T-cell (primary cell): ENCODE results near the gene HTRA2. TPM values are rescaled to one million over a fixed set of nuclear protein-coding genes. Genes with fewer than 3 reads are reported as not detected.

Experiments
- ATAC-seq, 4 experiments: fragments of 200-7000 bp in 3 of 4; fragments of 150-1000 bp in 1 of 4; cut with Tn5 transposase; replicated peaks in 1 of 4; 1 replicate in 3 of 4; 2 replicates in 1 of 4; pipeline ENCODE4 v1.10.0; 2021; ENCODE audit warnings: moderate library complexity in 3 of 4, mild to moderate bottlenecking in 2 of 4, moderate number of reproducible peaks in 1 of 4
- CTCF ChIA-PET, 2 donors: fragments of 300-600 bp; sonication (Branson Sonifier 250); formaldehyde crosslinking; loops; one replicate each; lab custom pipeline; 2022; ENCODE audit warnings: antibody characterized with exemption in 2 of 2; lab: Charles Lee
- POLR2A ChIA-PET, 2 donors: fragments of 300-600 bp; sonication (Branson Sonifier 250); formaldehyde crosslinking; loops; one replicate each; lab custom pipeline; 2022; ENCODE audit warnings: antibody characterized with exemption in 2 of 2; lab: Charles Lee
- DNase-seq, 35 experiments: peaks; one replicate each; pipeline versions ENCODE4 v3.0.0 to v3.0.0-alpha.2; 2013 to 2023
- H3K27ac ChIP-seq: one replicate; pipeline ENCODE4 v1.5.1; 2013; ENCODE audit warnings: low read length
- H3K27me3 ChIP-seq, 2 experiments: replicated peaks in 1 of 2; 1 replicate in 1 of 2; 2 replicates in 1 of 2; pipeline versions ENCODE4 v1.6.1 to v1.7.0; 2013; ENCODE audit warnings: low read length in 1 of 2, mixed read lengths in 1 of 2; ENCODE audit not compliant: control insufficient read depth in 2 of 2, insufficient read depth in 2 of 2; ENCODE audit errors: extremely low read depth in 1 of 2
- H3K36me3 ChIP-seq, 2 donors: 1 replicate in 1 of 2; 2 replicates in 1 of 2; pipeline versions ENCODE4 v1.6.1 to v1.7.0; 2013; ENCODE audit warnings: low read length in 1 of 2; ENCODE audit not compliant: control insufficient read depth in 2 of 2, insufficient read depth in 1 of 2; ENCODE audit errors: extremely low read depth in 1 of 2
- H3K4me1 ChIP-seq, 2 experiments: 1 replicate in 1 of 2; 2 replicates in 1 of 2; pipeline versions ENCODE4 v1.6.1 to v1.7.0; 2013; ENCODE audit warnings: low read length in 2 of 2, mixed read lengths in 1 of 2; ENCODE audit not compliant: insufficient read depth in 2 of 2, control insufficient read depth in 1 of 2; ENCODE audit errors: extremely low read depth in 1 of 2
- H3K4me3 ChIP-seq, 2 donors: 1 replicate in 1 of 2; 2 replicates in 1 of 2; pipeline versions ENCODE4 v1.5.1 to v1.7.0; 2013; ENCODE audit warnings: mild to moderate bottlenecking in 2 of 2, low read length in 1 of 2, moderate library complexity in 1 of 2; ENCODE audit not compliant: control insufficient read depth in 1 of 2; ENCODE audit errors: extremely low read depth in 1 of 2
- H3K9me3 ChIP-seq: 2 replicates; pipeline ENCODE4 v1.7.0; 2013
- H3K27ac Mint-ChIP-seq, 2 donors: one replicate each; pipeline ENCODE4 v1.8.0; 2020 to 2021; ENCODE audit warnings: mild to moderate bottlenecking in 2 of 2, mixed read lengths in 2 of 2
- H3K27me3 Mint-ChIP-seq, 2 donors: one replicate each; pipeline ENCODE4 v1.8.0; 2021 to 2022; ENCODE audit warnings: mixed read lengths in 2 of 2
- H3K36me3 Mint-ChIP-seq: one replicate; pipeline ENCODE4 v1.8.0; 2021; ENCODE audit warnings: mixed read lengths
- H3K4me1 Mint-ChIP-seq, 3 donors: one replicate each; pipeline ENCODE4 v1.8.0; 2020 to 2022; ENCODE audit warnings: mixed read lengths in 3 of 3, mild to moderate bottlenecking in 1 of 3
- H3K4me3 Mint-ChIP-seq, 3 donors: one replicate each; pipeline ENCODE4 v1.8.0; 2020 to 2022; ENCODE audit warnings: mild to moderate bottlenecking in 3 of 3, mixed read lengths in 3 of 3, moderate library complexity in 3 of 3
- H3K9me3 Mint-ChIP-seq, 3 donors: one replicate each; pipeline ENCODE4 v1.8.0; 2020 to 2022; ENCODE audit warnings: mixed read lengths in 3 of 3
- WGBS: methylation state at CpG from one replicate; pipeline ENCODE4 v1.1.5; 2013; ENCODE audit warnings: missing lambda C conversion rate; ENCODE audit not compliant: insufficient coverage; 5-methylcytosine and 5-hydroxymethylcytosine counted together
- total RNA-seq, 35 experiments: library from RNA in 6 of 35; stranded (reverse) in 6 of 35; fragments of 120-200 nt in 1 of 35; gene quantifications; one replicate each; pipeline versions ENCODE4 v1.2.1 to v1.2.4 and lab custom pipeline; 2013 to 2026

HTRA2 gene
- total RNA-seq, 5 donors from 2014 or later (not counting 1 experiment from before 2014, with no cell fraction given) = 25.1 to 45.2 (median 38.3) TPM

GRCh38 chr2:74576211-74576862 is 46.6 kb downstream of the HTRA2 start:
- ChIA-PET POLR2A (no interaction called here), CTCF (interaction anchor here in 1 of 2 donors (0.5 kb wide), 1 partner anchor 46 kb away, joined by 3 read pairs; no protein-coding TSS in a partner anchor)
- Histone ChIP-seq H3K4me1 (peaks cover 4 to 8% of the 10 kb centered on the region in 2 experiments), H3K27me3 (peaks cover 0 to 6% of the 10 kb centered on the region in 2 experiments), H3K4me3 (no peak overlapping the region), H3K9me3 (no peaks in the 10 kb centered on the region), H3K27ac (no peak overlapping the region), H3K36me3 (no peaks in the 10 kb centered on the region)
- DNase-seq (no peak), ATAC-seq (no peak)
- 100% methylated on average over 2 of the region's 7 CpGs for WGBS
- no peak overlapping the region for H3K27ac Mint-ChIP-seq
- no peaks in the 10 kb centered on the region for H3K9me3 Mint-ChIP-seq
- H3K4me1 Mint-ChIP-seq = peaks cover 13 to 16% (median 15%) of the 10 kb centered on the region in 3 donors
- no peak overlapping the region for H3K4me3 Mint-ChIP-seq
- H3K27me3 Mint-ChIP-seq = peaks cover 9 to 15% of the 10 kb centered on the region in 2 donors
- no peaks in the 10 kb centered on the region for H3K36me3 Mint-ChIP-seq

- H3K4me3 ChIP-seq = no peak overlapping the region
- H3K4me3 Mint-ChIP-seq = no peak overlapping the region
Measured at GRCh38 chr2:74576863-74577229, 47.1 kb downstream of the HTRA2 start.

GRCh38 chr2:74577448-74577847 is 47.7 kb downstream of the HTRA2 start:
- H3K4me1 ChIP-seq = peaks cover 4 to 8% of the 10 kb centered on the region in 2 experiments
- Mint-ChIP-seq H3K27ac (no peak overlapping the region), H3K9me3 (no peaks in the 10 kb centered on the region), H3K4me1 (peaks cover 13 to 16% (median 15%) of the 10 kb centered on the region in 3 donors), H3K27me3 (peaks cover 11 to 18% of the 10 kb centered on the region in 2 donors), H3K36me3 (no peaks in the 10 kb centered on the region), H3K4me3 (no peak overlapping the region)
- ChIA-PET CTCF (interaction anchor here in 1 of 2 donors (0.6 kb wide), 1 partner anchor 242 kb away, joined by 3 read pairs; no protein-coding TSS in a partner anchor), POLR2A (no interaction called here)
- WGBS = 44% methylated on average over 1 of the region's 2 CpGs
- DNase-seq (no peak), ATAC-seq (no peak)
- no peaks in the 10 kb centered on the region for H3K9me3 ChIP-seq
- H3K4me3 ChIP-seq = no peak overlapping the region
- H3K27me3 ChIP-seq = peaks cover 0 to 6% of the 10 kb centered on the region in 2 experiments
- H3K27ac ChIP-seq = no peak overlapping the region
- no peaks in the 10 kb centered on the region for H3K36me3 ChIP-seq

More at GRCh38 chr2:74576863-74577229, 47.1 kb downstream of the HTRA2 start:
- no CpG with 5 or more reads among the region's 1 CpG for WGBS
- no peaks in the 10 kb centered on the region for H3K9me3 ChIP-seq
- H3K36me3 Mint-ChIP-seq = no peaks in the 10 kb centered on the region
- H3K36me3 ChIP-seq = no peaks in the 10 kb centered on the region
- H3K27ac ChIP-seq = no peak overlapping the region
- H3K27me3 Mint-ChIP-seq = peaks cover 11 to 18% of the 10 kb centered on the region in 2 donors
- peaks cover 0 to 6% of the 10 kb centered on the region in 2 experiments for H3K27me3 ChIP-seq
- CTCF ChIA-PET = no interaction called here
- ATAC-seq (no peak), DNase-seq (no peak)
- no peaks in the 10 kb centered on the region for H3K9me3 Mint-ChIP-seq
- POLR2A ChIA-PET = no interaction called here
- peaks cover 13 to 16% (median 15%) of the 10 kb centered on the region in 3 donors for H3K4me1 Mint-ChIP-seq
- no peak overlapping the region for H3K27ac Mint-ChIP-seq
- peaks cover 4 to 8% of the 10 kb centered on the region in 2 experiments for H3K4me1 ChIP-seq

GRCh38 chr2:74578408-74578807 is 48.7 kb downstream of the HTRA2 start:
- Mint-ChIP-seq H3K27ac (no peak overlapping the region), H3K27me3 (peaks cover 11 to 18% of the 10 kb centered on the region in 2 donors), H3K36me3 (no peaks in the 10 kb centered on the region), H3K9me3 (no peaks in the 10 kb centered on the region), H3K4me3 (no peak overlapping the region), H3K4me1 (peaks cover 13 to 15% (median 14%) of the 10 kb centered on the region in 3 donors)
- H3K36me3 ChIP-seq = no peaks in the 10 kb centered on the region
- no peak overlapping the region for H3K4me3 ChIP-seq
- ATAC-seq (no peak), DNase-seq (no peak)
- 78% methylated on average over 3 of the region's 3 CpGs for WGBS
- POLR2A ChIA-PET = no interaction called here
- H3K4me1 ChIP-seq = peaks cover 4 to 8% of the 10 kb centered on the region in 2 experiments
- CTCF ChIA-PET = no interaction called here
- H3K27me3 ChIP-seq = peaks cover 0 to 6% of the 10 kb centered on the region in 2 experiments
- H3K9me3 ChIP-seq = no peaks in the 10 kb centered on the region
- H3K27ac ChIP-seq = no peak overlapping the region

GRCh38 chr2:74581463-74581862 is 51.7 kb downstream of the HTRA2 start:
- no peaks in the 10 kb centered on the region for H3K9me3 ChIP-seq
- H3K4me3 Mint-ChIP-seq = no peak overlapping the region
- H3K4me1 Mint-ChIP-seq = peaks cover 8 to 15% (median 12%) of the 10 kb centered on the region in 3 donors
- no peaks in the 10 kb centered on the region for H3K36me3 Mint-ChIP-seq
- no peak overlapping the region for H3K27ac Mint-ChIP-seq
- DNase-seq (no peak), ATAC-seq (no peak)
- peaks cover 11 to 18% of the 10 kb centered on the region in 2 donors for H3K27me3 Mint-ChIP-seq
- ChIA-PET CTCF (no interaction called here), POLR2A (no interaction called here)
- no peaks in the 10 kb centered on the region for H3K9me3 Mint-ChIP-seq
- no CpG with 5 or more reads among the region's 3 CpGs for WGBS
- H3K4me1 ChIP-seq = peaks cover 0 to 2% of the 10 kb centered on the region in 2 experiments
- no peak overlapping the region for H3K27ac ChIP-seq
- no peak overlapping the region for H3K4me3 ChIP-seq
- H3K27me3 ChIP-seq = peaks cover 0 to 3% of the 10 kb centered on the region in 2 experiments
- H3K36me3 ChIP-seq = no peaks in the 10 kb centered on the region

GRCh38 chr2:74582184-74582583 is 52.5 kb downstream of the HTRA2 start:
- Histone ChIP-seq H3K27ac (no peak overlapping the region), H3K4me3 (no peak overlapping the region), H3K36me3 (no peaks in the 10 kb centered on the region), H3K27me3 (peaks cover 0 to 3% of the 10 kb centered on the region in 2 experiments), H3K4me1 (peaks cover 0 to 2% of the 10 kb centered on the region in 2 experiments), H3K9me3 (no peaks in the 10 kb centered on the region)
- ATAC-seq (no peak), DNase-seq (no peak)
- Mint-ChIP-seq H3K9me3 (no peaks in the 10 kb centered on the region), H3K27me3 (peaks cover 11 to 18% of the 10 kb centered on the region in 2 donors), H3K36me3 (no peaks in the 10 kb centered on the region), H3K4me3 (no peak overlapping the region), H3K27ac (no peak overlapping the region), H3K4me1 (peaks cover 8 to 15% (median 12%) of the 10 kb centered on the region in 3 donors)
- WGBS = no CpG with 5 or more reads among the region's 2 CpGs
- ChIA-PET POLR2A (no interaction called here), CTCF (interaction anchor here in 1 of 2 donors (0.6 kb wide), 1 partner anchor 10 kb away, joined by 3 read pairs; no protein-coding TSS in a partner anchor)
